ENCODE data around the gene UBE2H. TPM values are rescaled to one million over a fixed set of nuclear protein-coding genes. Genes with fewer than 3 reads are reported as not detected.
A peak's percentile ranks its signal among the peaks of the same experiment; 100 is the strongest.

The UBE2H gene
- total RNA-seq, 1 donor from 2014 or later: 92.3 TPM

DNA sequence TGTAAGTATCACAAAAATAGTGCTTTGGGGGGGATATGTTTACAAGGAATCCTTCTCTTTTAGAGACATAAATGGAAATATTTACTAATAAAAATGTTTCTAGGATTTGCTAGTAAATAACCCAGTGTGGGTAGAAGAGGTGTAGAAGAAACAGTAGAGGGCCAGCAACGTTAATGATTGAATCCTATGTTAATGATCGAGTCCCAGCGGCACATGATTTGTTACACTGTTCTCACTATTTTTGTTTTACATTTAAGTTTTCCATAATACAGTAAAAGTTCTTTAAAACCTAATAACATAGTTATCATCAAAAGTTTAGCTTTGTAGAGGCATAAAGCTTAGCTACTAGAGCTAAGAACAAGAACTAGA lies 66.0 kb downstream of the UBE2H start:
- no peak for DNase-seq (ENCODE audit: low spot score)
- Mint-ChIP-seq H3K27me3 (ENCODE audit: unreplicated experiment) (no peaks in the 10 kb centered on the region), H3K27ac (ENCODE audit: unreplicated experiment) (no peak overlapping the region), H3K4me3 (ENCODE audit: unreplicated experiment) (peak overlapping the region; percentile 25), H3K4me1 (ENCODE audit: unreplicated experiment) (peaks cover 3% of the 10 kb centered on the region), H3K9me3 (ENCODE audit: unreplicated experiment) (no peaks in the 10 kb centered on the region), H3K36me3 (ENCODE audit: low read depth, unreplicated experiment) (peaks cover 5% of the 10 kb centered on the region)
- TF ChIP-seq CTCF (IDR thresholded peaks at IDR 0.05; ENCODE audit: unreplicated experiment): no peak

- Mint-ChIP-seq H3K9me3 (ENCODE audit: unreplicated experiment) (no peaks in the 10 kb centered on the region), H3K27me3 (ENCODE audit: unreplicated experiment) (no peaks in the 10 kb centered on the region), H3K36me3 (ENCODE audit: low read depth, unreplicated experiment) (peaks cover 5% of the 10 kb centered on the region), H3K27ac (ENCODE audit: unreplicated experiment) (no peak overlapping the region), H3K4me1 (ENCODE audit: unreplicated experiment) (peaks cover 5% of the 10 kb centered on the region), H3K4me3 (ENCODE audit: unreplicated experiment) (no peak overlapping the region)
- TF ChIP-seq CTCF (IDR thresholded peaks at IDR 0.05; ENCODE audit: unreplicated experiment): no peak
- DNase-seq (ENCODE audit: low spot score): no peak
These were observed 66.5 kb downstream of the UBE2H start for GRCh38 chr7:129886167-129886817.

GRCh38 chr7:129884495-129884894 lies 68.3 kb downstream of the UBE2H start:
- no peak overlapping the region for H3K4me3 Mint-ChIP-seq (ENCODE audit: unreplicated experiment)
- H3K9me3 Mint-ChIP-seq (ENCODE audit: unreplicated experiment): no peaks in the 10 kb centered on the region
- no peak for TF ChIP-seq CTCF (IDR thresholded peaks at IDR 0.05; ENCODE audit: unreplicated experiment)
- peaks cover 2% of the 10 kb centered on the region for H3K27me3 Mint-ChIP-seq (ENCODE audit: unreplicated experiment)
- peaks cover 16% of the 10 kb centered on the region for H3K4me1 Mint-ChIP-seq (ENCODE audit: unreplicated experiment)
- H3K36me3 Mint-ChIP-seq (ENCODE audit: low read depth, unreplicated experiment): peaks cover 5% of the 10 kb centered on the region
- no peak overlapping the region for H3K27ac Mint-ChIP-seq (ENCODE audit: unreplicated experiment)
- DNase-seq (ENCODE audit: low spot score): no peak

DNA sequence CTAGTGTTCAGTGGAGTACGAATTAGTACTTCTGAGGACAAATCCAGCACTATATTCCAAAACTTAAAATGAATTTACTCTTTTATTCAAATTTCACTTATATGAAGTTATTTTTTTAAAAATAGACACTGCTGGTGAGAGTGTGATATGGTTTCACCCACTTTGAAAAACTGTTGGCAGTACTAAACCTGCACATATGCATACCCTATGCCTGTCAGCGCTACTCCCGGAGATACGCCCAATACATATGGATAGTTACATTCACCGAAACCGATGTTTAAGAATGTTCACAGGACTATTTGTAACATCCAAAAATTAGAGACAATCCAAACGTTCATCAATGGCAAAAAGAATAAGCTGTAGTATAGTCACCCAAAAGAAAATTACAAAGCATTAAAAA lies 69.6 kb downstream of the UBE2H start:
- no peak for DNase-seq (ENCODE audit: low spot score)
- Mint-ChIP-seq H3K4me1 (ENCODE audit: unreplicated experiment) (peaks cover 16% of the 10 kb centered on the region), H3K9me3 (ENCODE audit: unreplicated experiment) (no peaks in the 10 kb centered on the region), H3K27ac (ENCODE audit: unreplicated experiment) (no peak overlapping the region), H3K4me3 (ENCODE audit: unreplicated experiment) (no peak overlapping the region), H3K27me3 (ENCODE audit: unreplicated experiment) (peaks cover 2% of the 10 kb centered on the region), H3K36me3 (ENCODE audit: low read depth, unreplicated experiment) (no peaks in the 10 kb centered on the region)
- no peak for TF ChIP-seq CTCF (IDR thresholded peaks at IDR 0.05; ENCODE audit: unreplicated experiment)

DNA sequence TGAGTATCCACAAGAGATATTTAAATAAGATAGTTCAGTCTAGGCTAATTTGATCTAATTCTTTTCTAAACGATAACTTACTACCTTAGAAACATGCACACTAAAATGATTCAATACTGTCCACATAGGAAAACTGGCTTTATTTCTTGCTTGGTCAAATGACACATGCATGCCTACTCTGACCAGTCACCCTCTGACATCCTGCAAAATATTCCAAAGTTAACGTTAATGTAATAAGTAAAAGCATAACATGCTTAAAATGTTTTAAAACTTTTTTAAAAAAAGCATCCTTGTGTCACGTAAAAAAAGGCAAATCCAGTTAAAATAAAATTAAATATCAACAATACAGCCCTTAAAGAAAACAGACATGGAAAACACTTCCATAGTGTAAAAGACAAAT lies 70.2 kb downstream of the UBE2H start:
- TF ChIP-seq CTCF (IDR thresholded peaks at IDR 0.05; ENCODE audit: unreplicated experiment): no peak
- DNase-seq (ENCODE audit: low spot score): no peak
- Mint-ChIP-seq H3K4me3 (ENCODE audit: unreplicated experiment) (no peak overlapping the region), H3K36me3 (ENCODE audit: low read depth, unreplicated experiment) (no peaks in the 10 kb centered on the region), H3K9me3 (ENCODE audit: unreplicated experiment) (no peaks in the 10 kb centered on the region), H3K27me3 (ENCODE audit: unreplicated experiment) (peaks cover 2% of the 10 kb centered on the region), H3K4me1 (ENCODE audit: unreplicated experiment) (peaks cover 16% of the 10 kb centered on the region), H3K27ac (ENCODE audit: unreplicated experiment) (no peak overlapping the region)

Data from endothelial cell (in vitro differentiated cells).